ENCODE results near the gene LAMA5.

- TF ChIP-seq CTCF (IDR thresholded peaks at IDR 0.05) (no peak), POLR2A (IDR thresholded peaks at IDR 0.05) (no peak)
Measured at GRCh38 chr20:62360854-62361798, 6.0 kb downstream of the LAMA5 start.

All from right lobe of liver (tissue), 4 donors.